GM18873 (cell line): ENCODE data around the gene CEP63.

Experiments
- ATAC-seq: cut with Tn5 transposase; IDR thresholded peaks from one replicate; pipeline ENCODE4 v1.9.1; 2021; ENCODE audit warnings: mild to moderate bottlenecking, moderate library complexity, moderate number of reproducible peaks; ENCODE audit not compliant: unreplicated experiment, low FRiP score

The CEP63 gene

GRCh38 chr3:134485718-134486576 lies at the start of gene CEP63, which contains the start of gene ANAPC13:
TSS of gene CEP63 (plus strand) at chr3:134486057. CDS start at chr3:134495321, 9,264 bp downstream.
TSS of gene ANAPC13 (minus strand) at chr3:134485985. CDS start at chr3:134482904, 3,081 bp downstream.
- ATAC-seq: peak; percentile 77

DNA sequence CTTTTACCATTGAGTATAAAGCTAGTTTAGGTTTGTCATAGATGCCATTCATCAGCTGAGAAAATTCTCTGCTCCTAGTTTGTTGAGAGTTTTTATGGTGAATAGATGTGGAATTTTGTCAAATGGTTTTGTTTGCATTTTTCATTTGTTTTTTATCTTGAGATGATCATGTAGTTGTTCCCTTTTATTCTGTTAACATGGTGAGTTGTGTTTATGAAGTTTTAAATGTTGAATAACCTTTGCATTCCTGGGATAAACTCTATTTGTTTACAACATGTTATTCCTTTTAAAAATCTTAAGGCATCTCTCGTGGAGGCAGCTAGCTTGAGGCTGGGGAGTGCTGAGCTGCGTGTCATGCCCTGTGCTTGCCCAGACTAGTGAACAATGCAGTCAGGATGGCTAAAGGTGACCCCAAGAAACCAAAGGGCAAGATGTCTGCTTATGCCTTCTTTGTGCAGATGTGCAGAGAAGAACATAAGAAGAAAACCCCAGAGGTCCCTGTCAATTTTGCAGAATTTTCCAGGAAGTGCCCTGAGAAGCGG lies 48.6 kb upstream of the CEP63 start:
- no peak for ATAC-seq

GRCh38 chr3:134441321-134441720 lies 44.5 kb upstream of the CEP63 start:
- ATAC-seq: no peak

DNA sequence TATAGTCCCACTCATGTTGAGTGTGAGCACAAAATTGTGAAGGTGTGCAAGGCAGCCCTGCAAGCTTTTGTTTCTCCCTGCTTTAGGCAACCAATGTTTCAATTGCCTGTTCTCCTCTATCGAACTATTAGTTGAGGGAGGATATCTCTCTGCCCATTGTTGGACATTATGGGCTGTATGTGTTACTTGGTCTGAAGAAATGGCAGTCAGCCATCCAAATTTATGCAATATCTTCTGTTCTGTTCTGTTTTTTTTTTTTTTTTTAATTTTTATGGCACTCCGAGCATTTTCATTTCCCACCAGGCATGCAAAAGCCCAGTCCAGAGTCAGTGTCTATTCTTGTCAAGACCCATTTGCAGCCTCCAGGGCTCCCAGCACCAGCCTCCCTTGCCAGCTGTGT lies 44.0 kb upstream of the CEP63 start:
- no peak for ATAC-seq

DNA sequence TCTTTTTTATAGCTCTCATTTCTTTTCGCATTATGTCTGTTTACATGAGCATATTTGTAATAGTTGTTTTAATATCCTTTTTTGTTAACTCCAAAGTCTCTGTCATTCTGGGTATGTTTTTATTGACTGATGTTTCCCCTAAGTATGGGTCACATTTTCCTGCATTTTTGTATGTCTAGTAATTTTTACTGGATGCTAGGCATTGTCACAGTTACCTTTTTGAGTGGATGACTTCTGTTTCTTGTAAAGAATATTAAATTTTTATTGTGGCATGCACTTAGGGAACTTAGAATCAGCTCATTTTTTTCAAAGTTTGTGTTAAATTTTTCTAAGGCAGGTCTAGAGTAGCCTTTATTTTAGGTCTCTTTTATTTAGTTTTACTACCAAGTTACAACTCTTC lies 40.8 kb upstream of the CEP63 start:
- no peak for ATAC-seq

GRCh38 chr3:134445636-134446035 lies 40.2 kb upstream of the CEP63 start:
- no peak for ATAC-seq

- no peak for ATAC-seq
Observed at GRCh38 chr3:134446800-134447199, 39.1 kb upstream of the CEP63 start.

DNA sequence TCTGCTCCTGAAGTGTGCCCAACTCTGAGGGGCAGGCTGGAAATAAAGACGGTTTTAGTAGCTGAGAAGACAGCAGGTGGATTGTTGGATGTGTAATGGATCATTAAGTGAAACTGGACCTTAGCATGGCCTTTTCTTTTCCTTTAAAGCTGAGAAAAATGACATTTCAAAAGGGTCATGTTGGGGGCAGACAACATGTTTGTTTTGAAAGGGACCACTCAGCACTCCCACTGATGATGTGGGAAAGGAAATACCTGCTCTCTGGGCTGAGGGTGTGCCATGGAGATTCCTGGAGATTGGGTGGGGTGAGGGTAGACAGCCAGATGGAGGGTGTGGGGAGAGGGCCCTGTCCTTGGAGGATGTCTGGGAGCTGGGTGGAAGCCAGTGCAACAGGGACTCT lies 38.5 kb upstream of the CEP63 start:
- no peak for ATAC-seq

DNA sequence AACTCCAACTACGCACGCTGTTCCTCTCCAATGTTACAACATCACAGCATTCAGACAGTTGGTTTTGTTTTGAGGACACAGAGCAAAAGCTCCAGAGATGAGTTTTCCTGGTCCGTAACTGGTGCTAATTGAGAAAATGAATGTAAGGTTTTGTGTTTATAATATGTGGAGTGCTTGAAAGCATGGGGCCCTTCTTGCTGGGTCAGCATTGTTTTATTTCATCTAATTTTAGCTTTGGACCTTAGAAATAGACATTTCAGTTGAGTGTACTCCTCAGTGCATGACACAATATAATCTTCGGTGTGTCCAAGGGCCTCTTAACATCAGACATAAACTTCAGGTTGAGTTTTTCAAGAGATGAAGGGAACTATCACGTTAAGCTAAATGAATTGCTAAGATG lies 37.2 kb upstream of the CEP63 start:
- no peak for ATAC-seq

DNA sequence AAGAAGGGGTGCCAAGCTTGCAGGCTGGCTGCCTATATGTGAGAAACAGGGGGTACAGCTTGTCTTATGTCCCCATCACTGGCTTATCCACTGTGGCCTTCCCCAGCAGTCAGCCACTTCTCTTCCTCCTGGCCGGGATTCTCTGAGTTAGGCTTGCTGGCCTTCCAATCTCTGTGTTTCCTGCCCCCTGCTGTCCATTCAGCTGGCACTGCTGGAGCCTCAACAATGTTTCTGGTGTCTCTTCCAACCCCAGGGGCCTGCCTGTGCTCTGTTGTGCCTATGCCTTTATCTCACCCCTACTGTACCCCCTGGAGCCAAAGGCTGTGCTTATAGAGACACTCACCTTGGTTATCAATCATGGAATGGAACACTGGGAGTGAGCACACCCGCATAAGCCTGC lies 36.6 kb upstream of the CEP63 start:
- ATAC-seq: no peak

DNA sequence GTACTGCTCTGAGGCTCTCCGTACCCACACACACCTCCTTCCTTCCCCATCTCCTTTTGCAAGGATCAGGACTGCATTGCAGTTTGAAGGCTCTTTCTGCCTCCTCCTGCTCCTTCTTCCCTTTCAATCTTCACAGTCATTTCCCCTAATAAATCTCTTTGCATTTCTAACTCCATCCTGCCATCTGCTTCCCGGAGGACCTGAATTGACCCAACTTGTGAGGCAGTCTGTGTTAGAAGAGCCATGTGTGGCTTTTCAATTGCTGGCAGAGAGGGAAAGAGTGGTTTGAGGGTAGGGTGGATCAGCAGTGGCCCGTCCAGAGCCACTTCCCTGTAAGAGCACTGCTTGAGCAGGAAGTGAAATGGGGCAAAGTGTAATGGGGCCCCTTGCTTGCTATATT lies 35.9 kb upstream of the CEP63 start:
- ATAC-seq: no peak

DNA sequence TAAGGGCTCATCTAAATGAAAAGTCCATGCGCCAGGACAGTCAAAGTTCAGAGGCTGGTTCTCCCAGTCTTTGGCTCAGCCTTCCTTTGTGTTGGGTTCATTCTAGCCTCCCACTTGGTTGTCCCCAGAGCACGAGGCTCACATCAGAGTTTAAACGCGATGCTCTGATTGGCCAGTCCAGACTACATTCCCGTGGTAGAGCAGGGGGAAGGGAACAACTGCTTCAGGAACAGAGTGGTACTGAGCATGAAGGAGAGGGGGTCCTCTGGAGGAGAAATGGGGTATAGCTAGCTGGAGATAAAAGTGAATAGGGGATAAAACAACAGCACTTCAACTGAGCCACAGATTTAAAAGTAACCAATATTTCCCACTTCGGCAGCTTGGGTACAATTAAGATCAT lies 32.2 kb upstream of the CEP63 start:
- ATAC-seq: no peak

GRCh38 chr3:134457376-134458074 lies 28.3 kb upstream of the CEP63 start:
- ATAC-seq: no peak

- ATAC-seq: no peak
Observed at GRCh38 chr3:134458406-134458945, 27.4 kb upstream of the CEP63 start.

DNA sequence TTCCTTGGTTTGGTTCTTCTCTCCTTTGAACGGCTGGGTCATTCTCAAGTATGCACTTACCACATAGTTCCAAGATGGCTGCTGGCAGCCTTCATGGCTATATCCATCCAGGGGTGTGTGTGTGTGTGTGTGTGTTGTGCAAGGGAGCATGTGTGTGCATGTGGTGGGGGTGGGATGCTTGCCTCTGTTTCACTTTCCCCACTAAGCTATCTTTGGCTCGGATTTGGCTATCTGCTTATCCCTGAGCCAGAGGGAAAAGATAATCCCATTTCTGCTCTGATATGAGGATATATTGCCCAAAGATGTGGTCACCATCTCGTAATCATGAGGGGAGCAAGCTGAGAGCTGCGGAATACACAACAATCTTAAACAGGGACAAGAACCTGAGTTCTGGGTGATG lies 26.3 kb upstream of the CEP63 start:
- ATAC-seq: no peak

- ATAC-seq: no peak
Observed at GRCh38 chr3:134460965-134461364, 24.9 kb upstream of the CEP63 start.

DNA sequence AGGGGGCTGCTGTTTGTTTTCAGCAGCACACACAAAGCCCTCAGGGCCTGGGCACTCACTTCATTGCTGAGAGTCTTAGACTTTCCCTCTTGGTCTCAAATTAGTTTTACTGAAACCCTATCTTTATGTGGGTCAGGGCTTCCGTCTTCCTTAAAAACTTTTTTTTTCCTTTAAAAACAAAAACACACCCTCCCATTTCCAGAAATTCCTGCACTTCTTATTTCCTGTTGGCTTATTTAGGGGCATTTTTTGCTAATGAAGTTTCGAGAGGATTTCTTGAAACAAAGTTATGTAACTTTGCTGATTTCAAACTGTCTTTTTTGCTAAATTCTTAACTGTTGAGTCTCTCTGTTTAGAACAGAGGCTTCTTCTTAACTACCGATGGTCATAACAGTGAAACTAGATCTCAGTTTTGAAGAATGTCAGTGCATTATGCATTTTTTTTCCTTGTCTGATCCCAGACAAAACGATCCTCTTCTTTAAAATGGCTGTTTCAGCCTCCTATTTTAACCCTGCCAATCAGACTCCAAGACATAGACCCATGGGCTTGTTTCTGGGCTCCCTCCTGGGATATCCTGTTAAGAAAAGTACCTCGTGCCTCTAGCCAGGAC lies 23.4 kb upstream of the CEP63 start:
- ATAC-seq: no peak

DNA sequence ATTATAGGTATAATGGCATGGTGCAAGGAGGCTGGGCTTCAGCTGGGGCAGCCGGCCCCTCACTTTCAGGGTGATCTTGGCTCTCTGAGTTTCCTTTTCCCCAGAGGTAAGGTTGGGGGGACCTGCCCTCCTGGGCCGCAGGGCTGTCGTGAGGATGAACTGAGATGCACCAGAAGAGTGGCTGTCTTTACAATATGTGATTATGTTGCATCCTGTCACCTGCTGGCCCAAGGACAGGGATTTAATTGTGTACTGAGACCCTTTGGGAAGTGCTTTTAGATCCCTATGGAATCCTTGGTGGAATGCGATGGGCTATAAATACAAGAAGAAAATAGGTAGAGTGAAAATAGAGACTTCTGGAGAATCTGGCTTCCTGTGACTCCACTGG lies 22.2 kb upstream of the CEP63 start:
- no peak for ATAC-seq

- no peak for ATAC-seq
Observed at GRCh38 chr3:134464064-134464688, 21.7 kb upstream of the CEP63 start.

DNA sequence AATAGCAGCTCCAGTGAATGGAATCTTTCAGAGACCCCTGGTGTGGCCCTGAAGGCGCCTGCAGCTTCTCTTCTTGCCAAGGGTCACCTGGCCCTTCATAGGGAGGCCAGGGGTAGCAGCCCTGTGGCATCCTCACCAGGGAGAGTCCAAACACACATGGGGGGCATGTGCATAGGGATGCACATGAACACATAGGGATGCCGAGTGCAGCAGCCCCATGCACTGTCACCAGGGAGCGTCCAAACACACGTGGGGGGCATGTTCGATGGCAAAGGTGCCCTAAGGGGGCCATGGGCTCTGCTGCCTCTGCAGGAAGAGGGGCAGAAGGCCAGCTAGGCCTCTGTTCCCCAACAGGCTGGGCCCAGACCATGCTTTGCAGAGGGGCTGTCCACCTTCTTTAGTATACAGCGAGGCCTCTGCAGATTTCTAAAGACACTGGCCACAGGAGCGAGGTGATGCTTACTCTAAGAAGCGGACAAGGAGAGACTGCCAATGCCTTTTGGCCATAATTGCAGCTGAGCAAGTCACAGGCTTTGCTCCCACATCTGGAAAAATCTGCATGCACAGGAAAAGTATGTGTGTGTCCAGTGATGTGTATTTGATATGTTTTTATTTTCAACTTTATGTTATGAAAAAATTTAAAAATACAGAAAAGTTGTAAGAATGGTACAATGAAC lies 21.0 kb upstream of the CEP63 start:
- ATAC-seq: no peak
